ENCODE results near the gene MRPL24. TPM values are rescaled to one million over a fixed set of nuclear protein-coding genes. Genes with fewer than 3 reads are reported as not detected.
"Not testable (repeated sequence)": the region's sequence is repeated elsewhere in the genome, so short reads cannot be mapped to it uniquely, and the experiment has no call there.

MRPL24 gene
- total and polyA plus RNA-seq, 9 of the 15 experiments (the other 6 are each of a cell fraction or from before 2014, with no cell fraction given) = 74.3 to 267 (median 113) TPM

DNA sequence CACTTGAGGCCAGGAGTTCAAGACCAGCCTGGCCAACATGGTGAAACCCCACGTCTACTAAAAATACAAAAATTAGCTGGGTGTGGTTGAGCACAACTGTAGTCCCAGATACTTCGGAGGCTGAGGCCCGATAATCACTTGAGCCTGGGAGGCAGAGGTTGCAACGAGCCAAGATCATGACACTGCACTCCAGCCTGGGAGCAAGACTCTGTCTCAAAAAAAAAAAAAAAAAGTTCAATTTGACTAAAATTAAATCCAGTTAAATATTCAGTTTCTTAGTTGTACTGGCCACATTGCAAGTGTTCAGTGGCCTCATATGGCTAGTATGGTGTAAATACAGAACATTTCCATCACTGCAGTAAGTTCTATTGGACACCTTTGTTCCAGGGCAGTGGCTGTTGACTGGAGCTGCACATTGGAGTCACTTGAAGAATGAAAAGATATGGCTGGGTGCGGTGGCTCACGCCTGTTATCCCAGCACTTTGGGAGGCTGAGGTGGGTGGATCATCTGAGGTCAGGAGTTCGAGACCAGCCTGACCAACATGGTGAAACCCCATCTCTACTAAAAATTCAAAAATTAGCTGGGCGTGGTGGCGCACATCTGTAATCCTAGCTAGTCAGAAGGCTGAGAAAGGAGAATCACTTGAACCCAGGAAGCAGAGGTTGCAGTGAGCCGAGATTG lies 16.8 kb upstream of the MRPL24 start (continued):
- peak; percentile 48; the same call in 1 of the 2 replicates for TF ChIP-seq EP300 (IDR thresholded peaks at IDR 0.05; ENCODE audit: low read length)
- peak; percentile 42; the same call in 1 of the 2 replicates for TF ChIP-seq CBFA2T2 (conservative IDR thresholded peaks at IDR 0.05)
- TF ChIP-seq, protein P1, sequence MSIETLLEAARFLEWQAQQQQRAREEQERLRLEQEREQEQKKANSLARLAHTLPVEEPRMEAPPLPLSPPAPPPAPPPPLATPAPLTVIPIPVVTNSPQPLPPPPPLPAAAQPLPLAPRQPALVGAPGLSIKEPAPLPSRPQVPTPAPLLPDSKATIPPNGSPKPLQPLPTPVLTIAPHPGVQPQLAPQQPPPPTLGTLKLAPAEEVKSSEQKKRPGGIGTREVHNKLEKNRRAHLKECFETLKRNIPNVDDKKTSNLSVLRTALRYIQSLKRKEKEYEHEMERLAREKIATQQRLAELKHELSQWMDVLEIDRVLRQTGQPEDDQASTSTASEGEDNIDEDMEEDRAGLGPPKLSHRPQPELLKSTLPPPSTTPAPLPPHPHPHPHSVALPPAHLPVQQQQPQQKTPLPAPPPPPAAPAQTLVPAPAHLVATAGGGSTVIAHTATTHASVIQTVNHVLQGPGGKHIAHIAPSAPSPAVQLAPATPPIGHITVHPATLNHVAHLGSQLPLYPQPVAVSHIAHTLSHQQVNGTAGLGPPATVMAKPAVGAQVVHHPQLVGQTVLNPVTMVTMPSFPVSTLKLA (conservative IDR thresholded peaks at IDR 0.05) = 0 out of 4 replicates have a peak, but pooled peaks of 1 of the 2 experiments have one; percentile 2
- peak; percentile 85 for TF ChIP-seq ZNF384 (IDR thresholded peaks at IDR 0.05; ENCODE audit: low read depth, low read length)
- peak; percentile 61 for TF ChIP-seq MAFG (tag; conservative IDR thresholded peaks at IDR 0.05)
- TF ChIP-seq MAFK (IDR thresholded peaks at IDR 0.05; ENCODE audit: low read length) = peak; percentile 33; the same call in 1 of the 2 replicates
- not testable (repeated sequence) for TF ChIP-seq CREB1 (IDR thresholded peaks at IDR 0.05)
- 0 out of 2 replicates have a peak, but pooled peaks have one; percentile 23 for TF ChIP-seq CREB1 (CRISPR knock-in tag; IDR thresholded peaks at IDR 0.05)
- 0 out of 2 replicates have a peak, but pooled peaks have one; percentile 43 for TF ChIP-seq ZNF766 (CRISPR knock-in tag; conservative IDR thresholded peaks at IDR 0.05)
- TF ChIP-seq SMARCA4 (IDR thresholded peaks at IDR 0.05) = peak; percentile 67; the same call in 1 of the 2 replicates
- TF ChIP-seq MAFF (IDR thresholded peaks at IDR 0.05; ENCODE audit: low read length) = 0 out of 2 replicates have a peak, but pooled peaks have one; percentile 38
- TF ChIP-seq CEBPB (tag; IDR thresholded peaks at IDR 0.05) = peak; percentile 86
- TF ChIP-seq ATF7 (IDR thresholded peaks at IDR 0.05) = peak; percentile 22; the same call in 1 of the 2 replicates
- TF ChIP-seq, protein P2, sequence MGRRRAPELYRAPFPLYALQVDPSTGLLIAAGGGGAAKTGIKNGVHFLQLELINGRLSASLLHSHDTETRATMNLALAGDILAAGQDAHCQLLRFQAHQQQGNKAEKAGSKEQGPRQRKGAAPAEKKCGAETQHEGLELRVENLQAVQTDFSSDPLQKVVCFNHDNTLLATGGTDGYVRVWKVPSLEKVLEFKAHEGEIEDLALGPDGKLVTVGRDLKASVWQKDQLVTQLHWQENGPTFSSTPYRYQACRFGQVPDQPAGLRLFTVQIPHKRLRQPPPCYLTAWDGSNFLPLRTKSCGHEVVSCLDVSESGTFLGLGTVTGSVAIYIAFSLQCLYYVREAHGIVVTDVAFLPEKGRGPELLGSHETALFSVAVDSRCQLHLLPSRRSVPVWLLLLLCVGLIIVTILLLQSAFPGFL (CRISPR knock-in tag; IDR thresholded peaks at IDR 0.05) = 0 out of 2 replicates have a peak, but pooled peaks have one; percentile 45
- TF ChIP-seq ARID1B (IDR thresholded peaks at IDR 0.05) = peak; percentile 63
- peak; percentile 75 for TF ChIP-seq NFE2 (IDR thresholded peaks at IDR 0.05; ENCODE audit: low read depth)
- peak; percentile 49; the same call in 1 of the 2 replicates for TF ChIP-seq MTA3 (IDR thresholded peaks at IDR 0.05; ENCODE audit: borderline replicate concordance)
